ENCODE results near the gene DPM3. TPM values are rescaled to one million over a fixed set of nuclear protein-coding genes. Genes with fewer than 3 reads are reported as not detected.

Gene DPM3
- total and polyA plus RNA-seq, 2 of the 13 experiments (the other 11 are each of a cell fraction or from before 2014, with no cell fraction given) = 23.2 to 53.4 TPM

GRCh38 chr1:155124503-155125463 is 15.5 kb downstream of the DPM3 start (continued):
- TF ChIP-seq, protein P1, sequence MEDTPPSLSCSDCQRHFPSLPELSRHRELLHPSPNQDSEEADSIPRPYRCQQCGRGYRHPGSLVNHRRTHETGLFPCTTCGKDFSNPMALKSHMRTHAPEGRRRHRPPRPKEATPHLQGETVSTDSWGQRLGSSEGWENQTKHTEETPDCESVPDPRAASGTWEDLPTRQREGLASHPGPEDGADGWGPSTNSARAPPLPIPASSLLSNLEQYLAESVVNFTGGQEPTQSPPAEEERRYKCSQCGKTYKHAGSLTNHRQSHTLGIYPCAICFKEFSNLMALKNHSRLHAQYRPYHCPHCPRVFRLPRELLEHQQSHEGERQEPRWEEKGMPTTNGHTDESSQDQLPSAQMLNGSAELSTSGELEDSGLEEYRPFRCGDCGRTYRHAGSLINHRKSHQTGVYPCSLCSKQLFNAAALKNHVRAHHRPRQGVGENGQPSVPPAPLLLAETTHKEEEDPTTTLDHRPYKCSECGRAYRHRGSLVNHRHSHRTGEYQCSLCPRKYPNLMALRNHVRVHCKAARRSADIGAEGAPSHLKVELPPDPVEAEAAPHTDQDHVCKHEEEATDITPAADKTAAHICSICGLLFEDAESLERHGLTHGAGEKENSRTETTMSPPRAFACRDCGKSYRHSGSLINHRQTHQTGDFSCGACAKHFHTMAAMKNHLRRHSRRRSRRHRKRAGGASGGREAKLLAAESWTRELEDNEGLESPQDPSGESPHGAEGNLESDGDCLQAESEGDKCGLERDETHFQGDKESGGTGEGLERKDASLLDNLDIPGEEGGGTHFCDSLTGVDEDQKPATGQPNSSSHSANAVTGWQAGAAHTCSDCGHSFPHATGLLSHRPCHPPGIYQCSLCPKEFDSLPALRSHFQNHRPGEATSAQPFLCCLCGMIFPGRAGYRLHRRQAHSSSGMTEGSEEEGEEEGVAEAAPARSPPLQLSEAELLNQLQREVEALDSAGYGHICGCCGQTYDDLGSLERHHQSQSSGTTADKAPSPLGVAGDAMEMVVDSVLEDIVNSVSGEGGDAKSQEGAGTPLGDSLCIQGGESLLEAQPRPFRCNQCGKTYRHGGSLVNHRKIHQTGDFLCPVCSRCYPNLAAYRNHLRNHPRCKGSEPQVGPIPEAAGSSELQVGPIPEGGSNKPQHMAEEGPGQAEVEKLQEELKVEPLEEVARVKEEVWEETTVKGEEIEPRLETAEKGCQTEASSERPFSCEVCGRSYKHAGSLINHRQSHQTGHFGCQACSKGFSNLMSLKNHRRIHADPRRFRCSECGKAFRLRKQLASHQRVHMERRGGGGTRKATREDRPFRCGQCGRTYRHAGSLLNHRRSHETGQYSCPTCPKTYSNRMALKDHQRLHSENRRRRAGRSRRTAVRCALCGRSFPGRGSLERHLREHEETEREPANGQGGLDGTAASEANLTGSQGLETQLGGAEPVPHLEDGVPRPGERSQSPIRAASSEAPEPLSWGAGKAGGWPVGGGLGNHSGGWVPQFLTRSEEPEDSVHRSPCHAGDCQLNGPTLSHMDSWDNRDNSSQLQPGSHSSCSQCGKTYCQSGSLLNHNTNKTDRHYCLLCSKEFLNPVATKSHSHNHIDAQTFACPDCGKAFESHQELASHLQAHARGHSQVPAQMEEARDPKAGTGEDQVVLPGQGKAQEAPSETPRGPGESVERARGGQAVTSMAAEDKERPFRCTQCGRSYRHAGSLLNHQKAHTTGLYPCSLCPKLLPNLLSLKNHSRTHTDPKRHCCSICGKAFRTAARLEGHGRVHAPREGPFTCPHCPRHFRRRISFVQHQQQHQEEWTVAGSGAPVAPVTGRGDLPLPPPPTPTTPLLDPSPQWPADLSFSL (CRISPR knock-in tag; IDR thresholded peaks at IDR 0.05) = no peak
- TF ChIP-seq SNAPC2 (CRISPR knock-in tag; IDR thresholded peaks at IDR 0.05) (no peak), MBD4 (IDR thresholded peaks at IDR 0.05; ENCODE audit: borderline replicate concordance, low read length) (no peak), ZSCAN12 (CRISPR knock-in tag; IDR thresholded peaks at IDR 0.05) (no peak), RXRB (CRISPR knock-in tag; IDR thresholded peaks at IDR 0.05; ENCODE audit: borderline replicate concordance) (peak; percentile 19; the same call in 1 of the 2 replicates), ZNF639 (CRISPR knock-in tag; conservative IDR thresholded peaks at IDR 0.05) (no peak), PRMT3 (CRISPR knock-in tag; IDR thresholded peaks at IDR 0.05; ENCODE audit: borderline replicate concordance, low read depth) (0 out of 2 replicates have a peak, but pooled peaks have one; percentile 8), ZNF607 (CRISPR knock-in tag; IDR thresholded peaks at IDR 0.05; ENCODE audit: borderline replicate concordance) (no peak), HOXA3 (CRISPR knock-in tag; IDR thresholded peaks at IDR 0.05) (peak; percentile 12), CREB1 (IDR thresholded peaks at IDR 0.05) (peak; percentile 17; the same call in 1 of the 2 replicates), CREB1 (CRISPR knock-in tag; IDR thresholded peaks at IDR 0.05) (no peak), CENPX (CRISPR knock-in tag; IDR thresholded peaks at IDR 0.05) (no peak), ZBTB49 (CRISPR knock-in tag; IDR thresholded peaks at IDR 0.05; ENCODE audit: borderline replicate concordance) (no peak), ARID2 (CRISPR knock-in tag; IDR thresholded peaks at IDR 0.05; ENCODE audit: borderline replicate concordance) (no peak)
- TF ChIP-seq, protein P2, sequence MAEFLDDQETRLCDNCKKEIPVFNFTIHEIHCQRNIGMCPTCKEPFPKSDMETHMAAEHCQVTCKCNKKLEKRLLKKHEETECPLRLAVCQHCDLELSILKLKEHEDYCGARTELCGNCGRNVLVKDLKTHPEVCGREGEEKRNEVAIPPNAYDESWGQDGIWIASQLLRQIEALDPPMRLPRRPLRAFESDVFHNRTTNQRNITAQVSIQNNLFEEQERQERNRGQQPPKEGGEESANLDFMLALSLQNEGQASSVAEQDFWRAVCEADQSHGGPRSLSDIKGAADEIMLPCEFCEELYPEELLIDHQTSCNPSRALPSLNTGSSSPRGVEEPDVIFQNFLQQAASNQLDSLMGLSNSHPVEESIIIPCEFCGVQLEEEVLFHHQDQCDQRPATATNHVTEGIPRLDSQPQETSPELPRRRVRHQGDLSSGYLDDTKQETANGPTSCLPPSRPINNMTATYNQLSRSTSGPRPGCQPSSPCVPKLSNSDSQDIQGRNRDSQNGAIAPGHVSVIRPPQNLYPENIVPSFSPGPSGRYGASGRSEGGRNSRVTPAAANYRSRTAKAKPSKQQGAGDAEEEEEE (CRISPR knock-in tag; IDR thresholded peaks at IDR 0.05; ENCODE audit: borderline replicate concordance) = no peak
